Measurements from ENCODE around the gene PLEKHA8.
"Not testable (repeated sequence)": the region's sequence is repeated elsewhere in the genome, so short reads cannot be mapped to it uniquely, and the experiment has no call there.

Gene PLEKHA8

DNA sequence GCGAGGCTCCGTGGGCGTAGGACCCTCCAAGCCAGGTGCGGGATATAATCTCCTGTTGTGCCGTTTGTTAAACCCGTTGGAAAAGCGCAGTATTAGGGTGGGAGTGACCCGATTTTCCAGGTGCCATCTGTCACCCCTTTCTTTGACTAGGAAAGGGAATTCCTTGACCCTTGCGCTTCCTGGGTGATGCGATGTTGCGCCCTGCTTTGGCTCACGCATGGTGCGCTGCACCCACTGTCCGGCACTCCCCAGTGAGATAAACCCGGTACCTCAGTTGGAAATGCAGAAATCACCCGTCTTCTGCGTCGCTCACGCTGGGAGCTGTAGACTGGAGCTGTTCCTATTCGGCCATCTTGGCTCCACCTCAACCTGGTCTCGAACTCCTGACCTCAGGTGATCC is 70.4 kb downstream of the PLEKHA8 start:
- not testable (repeated sequence) for DNase-seq (ENCODE audit: low read depth in 3 of 3, low spot score in 1 of 3)

DNA sequence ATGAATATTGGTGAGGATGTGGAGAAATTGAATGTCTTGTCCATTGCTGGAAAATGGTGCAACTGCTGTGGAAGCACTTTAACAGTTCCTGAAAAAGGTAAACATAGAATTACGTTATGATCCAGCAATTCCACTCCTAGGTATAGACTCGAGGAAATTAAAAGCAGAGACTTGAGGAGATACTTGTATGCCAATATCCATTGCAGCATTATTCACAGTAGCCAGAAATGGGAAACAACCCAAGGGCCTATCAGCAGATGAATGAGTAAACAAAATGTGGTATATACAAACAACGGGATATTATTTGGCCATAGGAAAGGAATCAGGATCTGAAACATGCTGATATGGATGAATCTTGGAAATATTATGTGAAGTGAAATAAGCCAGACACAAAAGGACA is 74.1 kb downstream of the PLEKHA8 start:
- DNase-seq (ENCODE audit: low read depth in 3 of 3, low spot score in 1 of 3): no peak

DNA sequence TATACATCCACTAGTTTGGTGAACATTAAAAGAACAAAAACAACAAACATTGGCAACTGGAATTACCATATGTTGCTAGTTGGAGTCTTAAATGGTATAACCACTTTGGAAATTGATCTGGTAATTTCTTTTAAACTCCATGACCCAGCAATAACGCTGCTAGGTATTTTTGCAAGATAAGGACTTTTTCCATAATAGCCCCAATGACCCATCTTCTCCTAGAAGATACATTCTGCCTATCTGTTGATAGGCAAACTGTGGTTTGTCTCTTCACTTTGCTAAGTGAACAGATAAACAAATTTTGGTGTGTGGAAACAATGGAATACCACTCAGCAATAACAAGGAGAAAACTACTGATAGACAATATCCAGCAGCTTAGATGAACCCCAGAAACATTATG is 75.9 kb downstream of the PLEKHA8 start:
- DNase-seq (ENCODE audit: low read depth in 3 of 3, low spot score in 1 of 3): no peak

DNA sequence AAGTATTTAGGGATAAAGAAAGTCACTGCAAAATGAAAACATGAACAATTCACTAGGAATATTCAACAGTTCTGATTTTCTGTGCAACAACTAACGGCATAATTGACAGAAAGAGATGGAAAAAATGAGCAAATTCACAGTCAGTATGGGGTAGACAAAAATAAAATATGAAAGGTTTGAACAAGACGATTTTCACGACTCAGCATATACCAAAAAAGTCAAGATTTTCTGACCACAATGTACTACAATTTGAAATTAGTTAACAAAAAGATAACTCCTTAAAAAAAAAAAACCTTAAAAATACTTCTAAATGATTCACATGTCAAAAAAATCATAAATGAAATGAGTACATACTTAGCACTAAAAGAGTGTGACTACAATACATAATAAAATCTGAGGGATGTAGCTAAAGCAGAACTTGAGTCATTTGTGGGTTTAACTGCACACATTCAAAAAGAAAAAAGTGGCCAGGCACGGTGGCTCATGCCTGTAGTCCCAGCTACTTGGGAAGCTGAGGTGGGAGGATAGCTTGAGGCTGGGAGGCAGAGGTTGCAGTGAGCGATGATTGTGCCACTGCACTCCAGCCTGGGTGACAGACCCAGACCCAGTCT is 84.0 kb downstream of the PLEKHA8 start:
- no peak for DNase-seq (ENCODE audit: low read depth in 3 of 3, low spot score in 1 of 3)

DNA sequence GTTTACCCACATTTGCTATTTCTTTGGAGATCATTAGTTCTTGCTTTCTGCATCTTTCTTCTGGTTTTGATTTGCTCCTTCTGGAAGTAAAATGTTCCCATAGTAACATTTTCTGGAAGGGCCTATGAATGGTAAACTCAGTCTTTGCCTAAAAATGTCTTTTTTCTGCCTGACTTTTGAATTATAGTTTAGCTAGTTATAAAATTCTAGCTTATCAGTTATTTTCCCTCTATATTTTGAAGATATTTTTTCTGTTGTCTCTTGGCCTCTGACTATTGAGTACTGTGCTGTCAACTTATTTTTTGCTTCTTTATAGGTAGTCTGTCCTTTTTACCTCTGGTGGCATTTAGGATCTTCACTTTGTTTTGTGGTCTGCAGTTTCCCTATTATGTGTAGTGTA is 84.9 kb downstream of the PLEKHA8 start:
- DNase-seq (ENCODE audit: low read depth in 3 of 3, low spot score in 1 of 3): no peak

DNA sequence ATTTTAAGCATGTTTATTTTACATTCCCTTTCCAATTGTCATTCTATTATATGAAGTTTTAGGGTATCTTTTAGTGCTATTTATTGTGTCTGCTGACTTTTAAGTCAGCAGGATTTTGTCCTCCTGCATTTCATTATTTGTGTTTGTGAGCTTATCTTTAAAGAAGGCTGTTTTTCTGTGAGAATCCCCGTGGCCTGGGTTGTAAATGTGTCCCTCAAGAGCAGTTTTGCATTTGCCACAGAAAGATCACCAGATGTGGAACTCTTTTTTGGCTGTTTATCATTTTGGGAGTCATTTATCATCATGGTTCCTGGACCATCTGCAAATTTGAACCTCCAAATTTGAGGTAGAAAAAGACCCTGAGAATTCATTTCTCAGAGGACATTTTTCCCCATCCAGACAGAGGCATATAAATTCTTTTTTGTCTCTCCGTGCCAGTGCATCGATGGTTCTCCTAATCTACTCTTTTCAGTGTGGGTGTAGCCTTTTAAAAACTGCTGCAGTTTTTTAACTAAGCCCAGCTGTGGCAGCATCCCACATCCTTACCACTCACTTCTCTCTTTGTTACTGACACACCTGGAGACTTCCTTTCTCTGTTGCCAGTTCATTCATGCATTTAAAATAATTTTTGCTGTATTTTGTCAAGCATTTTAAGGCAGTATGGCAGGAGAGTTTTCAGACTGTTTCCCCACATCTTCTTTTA is 86.5 kb downstream of the PLEKHA8 start:
- no peak for DNase-seq (ENCODE audit: low read depth in 3 of 3, low spot score in 1 of 3)

DNA sequence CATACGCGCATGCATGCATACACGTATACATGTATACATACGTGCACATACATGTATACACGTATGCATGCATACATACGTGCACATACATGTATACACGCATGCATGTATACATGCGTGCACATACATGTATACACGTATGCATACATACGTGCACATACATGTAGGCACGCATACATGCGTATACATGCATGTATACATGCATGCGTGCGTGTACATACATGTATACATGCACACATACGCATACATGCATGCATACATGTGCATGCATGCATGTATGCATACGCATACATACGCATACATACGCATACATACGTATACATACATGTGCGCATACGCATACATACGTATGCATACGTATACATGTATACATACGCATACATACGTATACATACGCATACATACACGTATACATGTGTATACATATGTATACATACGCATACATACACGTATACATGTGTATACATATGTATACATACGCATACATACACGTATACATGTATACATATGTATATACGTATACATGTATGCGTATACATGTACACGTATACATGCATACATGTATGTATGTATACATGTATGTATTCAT is 87.6 kb downstream of the PLEKHA8 start:
- no peak for DNase-seq (ENCODE audit: low read depth in 3 of 3, low spot score in 1 of 3)

DNA sequence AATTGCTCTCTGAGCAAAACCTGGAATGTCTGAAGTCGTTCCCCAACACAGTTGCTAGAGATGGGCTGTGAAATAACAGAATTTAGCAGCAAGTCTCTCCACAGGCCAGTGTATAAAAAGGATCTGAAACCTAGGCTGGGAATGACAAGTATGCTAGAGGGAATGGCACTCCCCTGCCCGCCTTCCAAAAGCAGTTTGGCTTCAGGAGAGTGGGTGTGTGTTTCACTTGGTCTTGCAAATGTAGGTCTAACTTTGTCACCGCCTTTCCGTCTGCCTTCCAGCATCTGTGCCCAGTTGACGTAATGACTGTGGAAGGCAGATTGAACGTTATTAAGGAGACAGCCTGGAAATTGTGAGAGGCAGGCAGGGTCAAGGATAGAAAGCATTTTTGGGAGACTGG is 88.6 kb downstream of the PLEKHA8 start:
- DNase-seq (ENCODE audit: low read depth in 3 of 3, low spot score in 1 of 3): no peak

DNA sequence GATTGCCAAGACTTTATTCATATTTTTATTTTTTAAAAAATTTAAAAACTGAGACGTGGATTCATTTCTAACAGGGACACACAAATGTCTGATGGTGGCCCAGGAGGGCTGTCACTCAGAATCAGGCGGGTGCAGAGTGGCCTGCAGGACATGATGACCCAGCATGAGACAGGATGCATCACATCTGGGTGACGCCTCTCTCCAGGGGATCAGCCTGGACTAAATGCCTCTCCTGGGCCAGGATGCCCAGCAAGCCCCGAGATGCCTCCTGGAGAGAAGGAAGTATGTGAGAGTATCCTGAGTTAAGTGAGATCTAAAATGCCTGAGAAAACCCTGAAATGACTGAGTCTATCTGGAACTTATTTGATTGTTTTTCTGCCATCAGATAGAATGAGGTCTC is 89.7 kb downstream of the PLEKHA8 start:
- DNase-seq (ENCODE audit: low read depth in 3 of 3, low spot score in 1 of 3): no peak

DNA sequence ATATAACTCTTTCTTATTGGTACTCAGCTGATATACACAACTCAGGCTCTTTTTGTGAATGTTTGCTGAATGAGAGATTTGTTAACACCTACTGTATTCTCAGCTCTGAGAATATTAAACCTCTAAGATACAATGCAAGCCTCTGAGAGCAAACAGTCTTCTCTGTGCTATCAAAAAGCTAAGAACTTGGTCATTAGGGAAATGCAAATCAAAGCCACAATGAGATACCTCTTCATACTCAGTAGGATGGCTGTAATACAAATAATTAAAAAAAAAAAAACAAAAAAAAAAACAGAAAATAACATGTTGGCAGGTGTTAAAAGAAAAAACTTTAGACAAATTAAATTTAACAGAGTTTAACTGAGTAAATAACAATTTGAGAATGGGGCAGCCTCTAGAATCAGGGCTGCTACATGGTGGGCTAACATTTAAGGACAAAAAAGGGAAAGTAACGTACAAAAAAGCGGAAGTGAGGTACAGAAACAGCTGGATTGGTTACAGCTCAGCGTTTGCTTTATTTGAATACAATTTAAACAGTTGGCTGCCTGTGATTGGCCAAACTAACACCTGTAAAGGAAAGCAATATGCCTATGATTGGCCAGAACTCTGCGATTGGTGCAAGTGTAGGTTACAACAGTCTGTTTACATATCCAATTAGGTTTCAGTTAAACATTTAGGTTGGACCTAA is 91.8 kb downstream of the PLEKHA8 start:
- no peak for DNase-seq (ENCODE audit: low read depth in 3 of 3, low spot score in 1 of 3)

DNA sequence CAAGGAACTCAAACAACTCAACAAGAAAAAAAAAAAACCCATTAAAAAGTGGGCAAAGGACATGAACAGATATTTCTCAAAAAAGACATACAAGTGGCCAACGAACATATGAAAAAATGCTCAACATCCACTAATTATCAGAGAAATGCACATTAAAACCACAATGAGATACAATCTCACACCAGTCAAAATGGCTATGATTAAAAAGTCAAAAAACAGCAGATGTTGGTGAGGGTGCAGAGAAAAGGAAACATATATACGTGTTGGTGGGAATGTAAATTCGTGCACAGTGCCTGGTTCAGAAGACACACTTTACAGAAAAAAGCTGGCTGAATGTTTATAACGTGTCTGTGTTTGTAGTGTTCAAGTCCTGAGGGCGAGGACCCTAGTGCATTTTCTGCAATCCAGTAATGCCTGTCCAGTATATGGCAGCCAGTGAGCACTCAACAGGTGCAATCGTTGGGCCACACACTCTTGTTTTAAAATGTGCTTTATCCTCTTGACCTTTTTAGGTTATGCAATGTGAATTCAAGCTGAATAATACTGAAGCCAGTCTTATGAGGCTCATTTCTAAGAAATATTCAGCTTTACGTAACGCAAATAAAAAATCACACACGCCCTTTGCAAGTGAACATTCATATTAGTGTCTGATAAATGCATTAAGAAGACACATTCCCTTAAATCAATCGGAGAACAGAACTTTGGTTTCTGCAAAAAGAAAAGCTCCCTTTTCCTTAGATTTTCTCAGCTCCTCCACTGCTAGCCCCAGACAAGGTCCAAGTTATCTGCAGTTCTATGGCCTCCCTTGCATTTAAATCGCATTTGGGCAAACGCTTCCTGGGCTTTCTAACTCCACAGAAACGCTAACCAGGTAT is 105.8 kb downstream of the PLEKHA8 start:
- no peak for DNase-seq (ENCODE audit: low read depth in 3 of 3, low spot score in 1 of 3)

DNA sequence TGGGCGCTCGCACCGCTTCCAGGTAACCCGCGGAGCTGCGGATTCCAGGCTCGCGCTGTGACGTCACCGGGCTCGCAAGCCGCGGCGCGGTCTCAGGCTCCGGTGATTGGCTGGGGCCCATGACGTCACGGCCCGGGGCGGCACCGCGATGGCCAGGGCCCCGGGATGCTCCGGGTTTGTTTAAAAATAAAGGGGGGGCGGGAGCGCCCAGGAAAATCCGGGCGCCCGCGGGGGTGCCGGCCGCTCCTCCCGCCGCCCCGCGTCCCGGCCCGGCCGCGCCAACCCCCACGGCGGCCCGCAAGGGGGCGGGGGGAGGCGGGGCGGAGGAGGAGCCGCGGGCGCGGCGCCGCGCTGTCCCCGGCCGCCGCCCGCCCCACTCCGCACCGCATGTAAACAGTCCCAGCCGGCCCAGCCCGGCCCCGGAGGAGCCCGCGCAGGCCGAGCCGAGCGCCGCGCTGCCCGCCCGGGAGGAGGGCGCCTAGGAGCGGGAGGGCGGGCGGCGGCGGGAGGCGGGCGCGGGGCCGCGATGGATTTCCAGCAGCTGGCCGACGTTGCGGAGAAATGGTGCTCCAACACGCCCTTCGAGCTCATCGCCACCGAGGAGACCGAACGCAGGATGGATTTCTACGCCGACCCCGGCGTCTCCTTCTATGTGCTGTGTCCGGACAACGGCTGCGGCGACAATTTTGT is 106.5 kb downstream of the PLEKHA8 start, which contains the start of gene MTURN:
Gene MTURN, plus strand, starts transcription at position 376 of the 690 bp plus-strand sequence. Its CDS starts 151 bp downstream, at position 527.
- DNase-seq (ENCODE audit: low read depth in 3 of 3, low spot score in 1 of 3): peak; percentile 48 to 77 (median 61)

DNA sequence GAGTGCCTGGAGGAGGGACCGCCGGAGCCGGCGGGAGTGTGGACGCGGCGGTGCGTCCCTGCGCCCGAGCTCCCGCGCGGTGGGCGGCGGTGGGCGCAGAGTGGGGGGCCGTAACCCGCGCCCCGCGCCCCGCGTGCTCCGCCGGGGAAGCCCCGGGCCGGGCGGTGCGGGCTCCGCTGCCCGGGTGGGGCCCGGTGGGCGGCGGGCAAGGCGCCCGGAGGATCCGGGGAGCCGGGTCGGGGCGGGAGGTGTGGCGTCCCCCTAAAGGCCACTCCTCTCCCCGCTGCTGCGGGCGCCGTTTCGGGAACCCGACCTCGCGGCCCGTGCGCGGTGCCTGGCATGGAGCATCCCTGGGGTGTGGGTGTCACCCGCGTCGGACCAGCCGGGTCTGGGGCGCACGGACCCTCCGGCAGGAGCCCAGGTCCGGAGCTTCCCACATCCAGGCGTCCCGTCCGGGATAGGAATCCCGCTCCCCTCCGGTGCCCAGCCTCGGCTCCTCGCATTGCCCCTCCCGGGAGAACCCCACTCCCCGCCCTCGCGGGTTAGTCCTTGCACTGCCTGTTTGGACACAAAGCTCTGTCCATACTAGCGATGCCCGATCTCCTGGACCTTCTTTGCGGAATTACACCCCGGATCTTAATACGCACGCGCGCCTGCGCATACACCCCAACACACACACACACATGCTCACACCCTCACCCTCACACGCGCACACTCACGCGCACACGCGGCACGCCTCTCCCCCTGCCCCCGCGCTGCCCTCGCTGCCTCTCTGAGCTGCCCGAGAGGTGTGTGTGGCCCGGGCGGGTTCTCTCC is 107.3 kb downstream of the PLEKHA8 start:
- DNase-seq (ENCODE audit: low read depth in 3 of 3, low spot score in 1 of 3): peak in 1 of 3 donors; percentile 38

DNA sequence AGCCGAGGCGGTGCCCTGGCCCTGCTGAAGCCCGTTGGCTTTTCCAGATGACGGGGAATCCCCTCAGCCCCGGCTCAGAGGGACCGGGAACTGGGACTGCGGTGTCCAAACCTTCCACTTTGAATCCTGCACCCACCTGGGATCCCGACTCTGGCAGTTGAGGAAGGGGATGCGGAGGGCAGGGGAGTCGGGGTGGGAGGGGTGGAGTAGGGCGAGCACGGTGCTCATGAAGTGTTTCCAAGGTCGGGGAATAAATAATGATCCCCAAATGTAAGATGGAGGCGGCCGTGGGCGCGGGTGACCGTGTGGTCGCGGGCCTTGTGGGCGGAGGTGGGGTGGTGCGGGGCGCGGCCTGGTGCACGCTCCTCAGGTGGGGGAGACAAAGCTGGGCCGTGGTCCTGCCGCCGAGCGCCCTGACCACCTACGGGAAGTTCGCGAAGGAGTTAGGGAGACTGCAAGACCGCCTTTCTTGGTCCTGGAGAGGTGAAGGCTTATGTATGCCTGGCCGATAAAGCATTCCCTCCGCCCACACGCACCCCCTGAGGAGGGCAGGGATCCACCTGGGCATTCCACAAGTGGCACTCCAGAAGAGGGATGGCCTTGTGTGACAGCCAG is 108.0 kb downstream of the PLEKHA8 start:
- DNase-seq (ENCODE audit: low read depth in 3 of 3, low spot score in 1 of 3): no peak

DNA sequence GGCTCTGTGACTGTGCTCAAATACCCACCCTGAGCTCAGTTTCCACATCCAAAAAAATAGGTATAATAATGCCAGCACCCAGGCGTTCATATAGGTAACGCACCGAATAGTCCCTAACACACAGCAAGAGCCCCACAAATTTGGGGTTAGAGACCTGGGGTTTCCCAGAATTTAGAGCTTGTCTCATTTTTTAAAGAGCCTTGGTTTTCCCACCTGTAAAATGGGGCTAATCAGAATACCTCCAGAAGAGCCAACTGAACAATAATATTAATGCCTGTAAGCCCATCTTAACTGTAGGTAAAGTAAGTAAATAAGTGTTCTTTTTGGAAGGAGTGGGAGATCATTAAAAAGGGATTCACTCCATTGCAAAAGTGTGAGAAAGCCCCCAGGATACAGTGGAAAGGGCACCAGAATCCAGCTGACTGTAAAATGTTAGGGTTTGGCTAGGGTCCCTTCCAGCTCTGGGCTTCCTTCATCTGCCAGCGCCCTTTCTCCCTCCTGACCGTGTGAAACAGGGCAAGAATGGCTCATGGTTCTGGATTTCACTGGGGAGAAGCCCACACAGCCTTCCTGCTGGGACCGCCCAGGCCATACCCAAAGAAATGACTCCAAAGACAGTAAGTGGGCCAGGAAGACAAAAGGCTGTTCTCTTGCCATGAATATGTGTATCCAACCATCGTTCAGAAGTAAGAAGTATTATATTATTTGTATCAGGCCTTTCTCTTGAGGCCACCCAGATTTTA is 108.7 kb downstream of the PLEKHA8 start:
- no peak for DNase-seq (ENCODE audit: low read depth in 3 of 3, low spot score in 1 of 3)

DNA sequence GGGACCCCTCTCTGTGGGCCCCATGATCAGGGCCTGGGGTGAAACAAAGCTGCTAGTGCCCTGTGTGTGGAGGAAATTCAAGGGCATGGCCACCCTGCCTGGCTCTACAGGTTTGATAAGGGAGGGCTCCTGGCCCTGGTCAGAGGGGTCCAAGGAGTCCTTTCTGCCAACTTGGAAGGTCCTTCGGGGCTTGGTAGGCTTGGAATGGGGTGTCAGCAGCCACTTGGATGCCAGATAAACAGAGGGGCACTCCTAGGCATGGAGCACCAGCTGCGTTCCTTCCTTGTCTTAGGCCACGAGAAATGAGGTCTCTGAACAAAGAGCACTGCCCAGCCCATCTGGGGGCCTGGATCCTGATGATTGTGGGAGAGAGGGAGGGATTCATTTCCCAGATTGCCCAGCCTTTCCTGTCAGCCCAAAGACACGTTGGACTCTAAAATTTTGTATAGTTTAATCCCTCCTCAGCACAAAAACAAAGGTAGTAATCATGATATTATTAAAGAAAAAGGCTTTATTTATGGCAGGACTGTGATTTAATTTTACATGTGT is 111.7 kb downstream of the PLEKHA8 start:
- no peak for DNase-seq (ENCODE audit: low read depth in 3 of 3, low spot score in 1 of 3)

DNA sequence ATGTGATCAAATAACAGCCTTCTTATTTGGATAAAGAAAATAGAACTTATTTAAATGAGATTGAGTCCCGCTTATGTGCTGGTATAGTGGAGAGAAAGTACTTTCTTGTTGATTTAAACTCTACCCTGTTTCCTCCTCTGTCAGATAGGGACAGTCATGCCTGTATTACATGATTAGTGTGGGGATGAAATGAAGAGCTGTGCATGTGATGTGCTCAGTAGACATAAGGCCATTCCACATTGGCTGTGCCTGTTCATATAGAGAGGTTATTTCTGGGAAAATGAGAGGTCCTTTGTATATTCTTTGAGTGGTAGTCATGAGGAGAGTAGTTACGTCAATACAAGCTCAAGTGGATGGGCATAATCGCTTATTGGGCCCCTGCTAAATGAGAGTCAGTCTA is 112.2 kb downstream of the PLEKHA8 start:
- DNase-seq (ENCODE audit: low read depth in 3 of 3, low spot score in 1 of 3): no peak

DNA sequence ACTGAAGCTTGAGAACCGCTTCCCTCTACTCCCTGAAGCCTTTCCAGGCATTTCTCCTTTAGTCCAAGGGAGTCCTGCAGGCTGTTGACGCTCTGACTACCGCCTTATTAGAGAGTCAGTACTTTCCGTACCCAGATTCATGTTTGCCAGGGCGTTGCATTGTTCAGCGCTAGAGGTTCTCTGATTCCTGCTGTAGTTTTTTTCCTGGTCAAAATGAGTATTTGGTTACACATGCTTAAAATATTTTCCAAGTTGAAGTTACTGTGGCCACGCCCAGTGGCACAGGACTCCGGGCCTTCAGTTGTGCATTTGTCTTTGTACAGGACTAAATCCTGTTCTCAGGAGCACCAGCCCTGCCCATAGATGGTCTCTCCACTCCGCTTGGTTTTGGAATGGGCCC is 114.5 kb downstream of the PLEKHA8 start:
- DNase-seq (ENCODE audit: low read depth in 3 of 3, low spot score in 1 of 3): no peak
